ENCODE results near the gene GABARAP. TPM values are rescaled to one million over a fixed set of nuclear protein-coding genes. Genes with fewer than 3 reads are reported as not detected.
A peak's percentile ranks its signal among the peaks of the same experiment; 100 is the strongest.

The GABARAP gene
- polyA plus RNA-seq, 4 donors: 327 to 487 (median 427) TPM

- no peak for DNase-seq (ENCODE audit: low read depth in 4 of 4, low spot score in 3 of 4)
These were observed 33.3 kb downstream of the GABARAP start for GRCh38 chr17:7208754-7209460.

- DNase-seq (ENCODE audit: low read depth in 4 of 4, low spot score in 3 of 4): no peak
These were observed 34.1 kb downstream of the GABARAP start for GRCh38 chr17:7208027-7208571.

- DNase-seq (ENCODE audit: low read depth in 4 of 4, low spot score in 3 of 4): no peak
These were observed 34.9 kb downstream of the GABARAP start for GRCh38 chr17:7207120-7208001.

GRCh38 chr17:7205561-7205960, 36.7 kb downstream of the GABARAP start:
- DNase-seq (ENCODE audit: low read depth in 4 of 4, low spot score in 3 of 4): no peak

- peak in 2 of 4 donors; percentile 78 to 79 for DNase-seq (ENCODE audit: low read depth in 4 of 4, low spot score in 3 of 4)
These were observed 37.3 kb downstream of the GABARAP start for GRCh38 chr17:7204828-7205461.

GRCh38 chr17:7204336-7204735, 37.9 kb downstream of the GABARAP start:
- no peak for DNase-seq (ENCODE audit: low read depth in 4 of 4, low spot score in 3 of 4)

- DNase-seq (ENCODE audit: low read depth in 4 of 4, low spot score in 3 of 4): no peak
These were observed 38.9 kb downstream of the GABARAP start for GRCh38 chr17:7203391-7203790.

- no peak for DNase-seq (ENCODE audit: low read depth in 4 of 4, low spot score in 3 of 4)
These were observed 45.4 kb downstream of the GABARAP start for GRCh38 chr17:7196651-7197401.

GRCh38 chr17:7195971-7196370, 46.3 kb downstream of the GABARAP start:
- no peak for DNase-seq (ENCODE audit: low read depth in 4 of 4, low spot score in 3 of 4)

GRCh38 chr17:7192271-7192937, 49.8 kb downstream of the GABARAP start:
- no peak for DNase-seq (ENCODE audit: low read depth in 4 of 4, low spot score in 3 of 4)

GRCh38 chr17:7191571-7192270, 50.5 kb downstream of the GABARAP start:
- no peak for DNase-seq (ENCODE audit: low read depth in 4 of 4, low spot score in 3 of 4)

- no peak for DNase-seq (ENCODE audit: low read depth in 4 of 4, low spot score in 3 of 4)
These were observed 51.2 kb downstream of the GABARAP start for GRCh38 chr17:7191069-7191468.

- DNase-seq (ENCODE audit: low read depth in 4 of 4, low spot score in 3 of 4): no peak
These were observed 51.9 kb downstream of the GABARAP start for GRCh38 chr17:7190276-7190917.

Other genes with a start within 250 kb of the GABARAP start
- 1 to 10 TPM; 1.2 to 3.2 (median 2.1) TPM for gene ALOX12, start 246.4 kb downstream of the GABARAP start, polyA plus RNA-seq (ENCODE audit: insufficient read length in 4 of 4)
- 100 to 1,000 TPM; 108 to 194 (median 188) TPM for gene RNASEK, start 229.8 kb downstream of the GABARAP start, polyA plus RNA-seq (ENCODE audit: insufficient read length in 4 of 4)
- 10 to 100 TPM; 20.0 to 25.0 (median 23.9) TPM for gene BCL6B, start 219.4 kb downstream of the GABARAP start, polyA plus RNA-seq (ENCODE audit: insufficient read length in 4 of 4)
- 1 to 10 TPM; 1.5 to 3.8 (median 3.0) TPM for gene SLC16A13, start 206.4 kb downstream of the GABARAP start, polyA plus RNA-seq (ENCODE audit: insufficient read length in 4 of 4)
- gene SLC16A11, start 198.4 kb downstream of the GABARAP start, polyA plus RNA-seq (ENCODE audit: insufficient read length in 4 of 4): under 1 TPM; 0.37 to 0.93 (median 0.45) TPM
- 1 to 10 TPM in 3 of 4 donors, under 1 TPM in 1; 0.99 to 2.0 (median 1.1) TPM for gene CLEC10A, start 162.2 kb downstream of the GABARAP start, polyA plus RNA-seq (ENCODE audit: insufficient read length in 4 of 4)
- gene ASGR2, start 127.6 kb downstream of the GABARAP start, polyA plus RNA-seq (ENCODE audit: insufficient read length in 4 of 4): 1 to 10 TPM in 3 of 4 donors, under 1 TPM in 1; 0.92 to 2.0 (median 1.7) TPM
- 1 to 10 TPM; 3.9 to 7.9 (median 5.9) TPM for gene ASGR1, start 63.1 kb downstream of the GABARAP start, polyA plus RNA-seq (ENCODE audit: insufficient read length in 4 of 4)
- gene DLG4, start 22.6 kb downstream of the GABARAP start, polyA plus RNA-seq (ENCODE audit: insufficient read length in 4 of 4): 10 to 100 TPM; 25.8 to 50.7 (median 41.7) TPM
- 100 to 1,000 TPM; 318 to 561 (median 453) TPM for gene ACADVL, start 22.5 kb downstream of the GABARAP start, polyA plus RNA-seq (ENCODE audit: insufficient read length in 4 of 4)
- gene DVL2, start 7.9 kb downstream of the GABARAP start, polyA plus RNA-seq (ENCODE audit: insufficient read length in 4 of 4): 10 to 100 TPM; 46.3 to 70.6 (median 51.4) TPM
- 10 to 100 TPM; 39.1 to 62.6 (median 52.5) TPM for gene PHF23, start 3.0 kb downstream of the GABARAP start, polyA plus RNA-seq (ENCODE audit: insufficient read length in 4 of 4)
- 100 to 1,000 TPM; 146 to 158 (median 156) TPM for gene CTDNEP1, start 9.3 kb upstream of the GABARAP start, polyA plus RNA-seq (ENCODE audit: insufficient read length in 4 of 4)
- gene ELP5, start 9.8 kb upstream of the GABARAP start, polyA plus RNA-seq (ENCODE audit: insufficient read length in 4 of 4): 10 to 100 TPM; 45.9 to 53.5 (median 48.1) TPM
- gene CLDN7, start 20.0 kb upstream of the GABARAP start, polyA plus RNA-seq (ENCODE audit: insufficient read length in 4 of 4): 10 to 100 TPM in 3 of 4 donors, 1 to 10 TPM in 1; 1.3 to 58.7 (median 50.8) TPM
- 1 to 10 TPM; 1.5 to 2.8 (median 1.9) TPM for gene SLC2A4, start 39.3 kb upstream of the GABARAP start, polyA plus RNA-seq (ENCODE audit: insufficient read length in 4 of 4)
- 1 to 10 TPM; 1.9 to 4.1 (median 2.7) TPM for gene YBX2, start 52.2 kb upstream of the GABARAP start, polyA plus RNA-seq (ENCODE audit: insufficient read length in 4 of 4)
- gene EIF5A, start 65.2 kb upstream of the GABARAP start, polyA plus RNA-seq (ENCODE audit: insufficient read length in 4 of 4): 100 to 1,000 TPM; 247 to 327 (median 311) TPM
- 100 to 1,000 TPM in 1 of 4 donors, 10 to 100 TPM in 3; 73.8 to 104 (median 90.1) TPM for gene GPS2, start 72.9 kb upstream of the GABARAP start, polyA plus RNA-seq (ENCODE audit: insufficient read length in 4 of 4)
- 10 to 100 TPM; 25.7 to 43.8 (median 27.8) TPM for gene NEURL4, start 86.9 kb upstream of the GABARAP start, polyA plus RNA-seq (ENCODE audit: insufficient read length in 4 of 4)
- gene ACAP1, start 94.1 kb upstream of the GABARAP start, polyA plus RNA-seq (ENCODE audit: insufficient read length in 4 of 4): 10 to 100 TPM in 2 of 4 donors, 1 to 10 TPM in 2; 6.9 to 11.0 (median 8.8) TPM
- gene KCTD11, start 109.7 kb upstream of the GABARAP start, polyA plus RNA-seq (ENCODE audit: insufficient read length in 4 of 4): 10 to 100 TPM; 10.9 to 12.1 (median 11.6) TPM
- not detected for gene TMEM95, start 112.7 kb upstream of the GABARAP start, polyA plus RNA-seq (ENCODE audit: insufficient read length in 4 of 4)
- 1 to 10 TPM in 3 of 4 donors, under 1 TPM in 1; 1.00 to 6.1 (median 5.2) TPM for gene TNK1, start 138.6 kb upstream of the GABARAP start, polyA plus RNA-seq (ENCODE audit: insufficient read length in 4 of 4)
- gene PLSCR3, start 152.1 kb upstream of the GABARAP start, polyA plus RNA-seq (ENCODE audit: insufficient read length in 4 of 4): 10 to 100 TPM; 30.3 to 48.7 (median 39.6) TPM
- gene TMEM256, start 161.6 kb upstream of the GABARAP start, polyA plus RNA-seq (ENCODE audit: insufficient read length in 4 of 4): 10 to 100 TPM; 52.8 to 90.1 (median 80.5) TPM
- gene NLGN2, start 165.4 kb upstream of the GABARAP start, polyA plus RNA-seq (ENCODE audit: insufficient read length in 4 of 4): 10 to 100 TPM; 21.4 to 55.8 (median 32.8) TPM
- not detected for gene SPEM1, start 177.9 kb upstream of the GABARAP start, polyA plus RNA-seq (ENCODE audit: insufficient read length in 4 of 4)
- under 1 TPM in 1 of 4 donors, not detected in 3; 0.18 TPM for gene SPEM2, start 183.2 kb upstream of the GABARAP start, polyA plus RNA-seq (ENCODE audit: insufficient read length in 4 of 4)
- not detected for gene SPEM3, start 186.4 kb upstream of the GABARAP start, polyA plus RNA-seq (ENCODE audit: insufficient read length in 4 of 4)
- 1 to 10 TPM; 1.1 to 4.8 (median 3.8) TPM for gene TMEM102, start 193.0 kb upstream of the GABARAP start, polyA plus RNA-seq (ENCODE audit: insufficient read length in 4 of 4)
- 10 to 100 TPM in 1 of 4 donors, 1 to 10 TPM in 3; 5.6 to 17.1 (median 8.5) TPM for gene FGF11, start 197.1 kb upstream of the GABARAP start, polyA plus RNA-seq (ENCODE audit: insufficient read length in 4 of 4)
- gene CHRNB1, start 202.6 kb upstream of the GABARAP start, polyA plus RNA-seq (ENCODE audit: insufficient read length in 4 of 4): 10 to 100 TPM in 2 of 4 donors, 1 to 10 TPM in 2; 9.0 to 15.1 (median 9.8) TPM
- gene ZBTB4, start 237.2 kb upstream of the GABARAP start, polyA plus RNA-seq (ENCODE audit: insufficient read length in 4 of 4): 10 to 100 TPM; 36.1 to 46.1 (median 43.4) TPM
- gene SLC35G6, start 239.0 kb upstream of the GABARAP start, polyA plus RNA-seq (ENCODE audit: insufficient read length in 4 of 4): under 1 TPM in 2 of 4 donors, not detected in 2; 0.12 to 0.46 TPM
- gene POLR2A, start 241.9 kb upstream of the GABARAP start, polyA plus RNA-seq (ENCODE audit: insufficient read length in 4 of 4): 100 to 1,000 TPM; 105 to 159 (median 123) TPM

All from left renal pelvis (tissue), 4 donors.